DMS114 treated with DMSO at 0.1 percent for 48 hours (cell line): ENCODE results near the gene MACROD2.

Source experiments
- DNase-seq: peaks from one replicate; lab custom pipeline; 2025; ENCODE audit not compliant: unreplicated experiment; lab: John Stamatoyannopoulos, UW

MACROD2 gene

GRCh38 chr20:15848995-15849610, 1853.8 kb downstream of the MACROD2 start:
- DNase-seq = no peak

GRCh38 chr20:15851576-15852215, 1856.4 kb downstream of the MACROD2 start:
- DNase-seq = no peak

GRCh38 chr20:15854911-15855310, 1859.6 kb downstream of the MACROD2 start:
- no peak for DNase-seq

GRCh38 chr20:15857173-15857784, 1862.0 kb downstream of the MACROD2 start:
- no peak for DNase-seq

GRCh38 chr20:15859061-15859460, 1863.7 kb downstream of the MACROD2 start:
- no peak for DNase-seq

- no peak for DNase-seq
Measured at GRCh38 chr20:15860850-15861249, 1865.5 kb downstream of the MACROD2 start.

- DNase-seq = no peak
Measured at GRCh38 chr20:15862178-15862577, 1866.9 kb downstream of the MACROD2 start.

- no peak for DNase-seq
Measured at GRCh38 chr20:15863735-15864134, 1868.4 kb downstream of the MACROD2 start.

GRCh38 chr20:15865553-15865952, 1870.2 kb downstream of the MACROD2 start:
- DNase-seq = no peak

GRCh38 chr20:15866916-15867730, 1871.8 kb downstream of the MACROD2 start:
- DNase-seq = no peak

GRCh38 chr20:15867899-15868298, 1872.6 kb downstream of the MACROD2 start:
- no peak for DNase-seq

- DNase-seq = no peak
Measured at GRCh38 chr20:15875446-15875845, 1880.1 kb downstream of the MACROD2 start.

GRCh38 chr20:15882553-15882952, 1887.2 kb downstream of the MACROD2 start:
- no peak for DNase-seq

GRCh38 chr20:15886250-15886649, 1890.9 kb downstream of the MACROD2 start:
- no peak for DNase-seq

GRCh38 chr20:15887387-15887786, 1892.1 kb downstream of the MACROD2 start:
- no peak for DNase-seq

GRCh38 chr20:15889061-15889460, 1893.7 kb downstream of the MACROD2 start:
- no peak for DNase-seq

GRCh38 chr20:15889514-15890256, 1894.4 kb downstream of the MACROD2 start:
- DNase-seq = no peak

- no peak for DNase-seq
Measured at GRCh38 chr20:15890407-15890982, 1895.2 kb downstream of the MACROD2 start.

GRCh38 chr20:15895126-15895525, 1899.8 kb downstream of the MACROD2 start:
- no peak for DNase-seq

- DNase-seq = no peak
Measured at GRCh38 chr20:15895560-15896084, 1900.3 kb downstream of the MACROD2 start.
